GM12878 (cell line): ENCODE measurements around the gene TFDP1. TPM values are rescaled to one million over a fixed set of nuclear protein-coding genes. Genes with fewer than 3 reads are reported as not detected.

Experiments used
- ATAC-seq: fragments of 200-7000 bp; cut with Tn5 transposase; 3 replicates; pipeline ENCODE4 v1.9.1; 2020; ENCODE audit warnings: mild to moderate bottlenecking, moderate library complexity
- BruUV-seq: library from RNA; stranded (reverse); fragments of 400-500 nt; replicated peaks from 2 replicates; lab custom pipeline; 2021; lab: Mats Ljungman, UMichigan
- CTCF ChIA-PET: fragments of 300-600 bp; sonication (Branson Sonifier 250); formaldehyde crosslinking; extraction: SDS; loops from one replicate; lab custom pipeline; 2021; ENCODE audit warnings: inconsistent platforms; lab: Yijun Ruan, JAX
- POLR2A ChIA-PET: fragments of 350-600 bp; formaldehyde crosslinking; extraction: SDS; loops from one replicate; lab custom pipeline; 2021; ENCODE audit warnings: inconsistent platforms; lab: Charles Lee
- RAD21 ChIA-PET: fragments of 300-600 bp; sonication (Branson Sonifier 250); formaldehyde crosslinking; loops from one replicate; lab custom pipeline; 2023; ENCODE audit warnings: antibody characterized with exemption; ENCODE audit not compliant: unreplicated experiment; lab: Charles Lee
- SMC1A ChIA-PET: fragments of 300-600 bp; sonication (Branson Sonifier 250); formaldehyde crosslinking; loops from one replicate; lab custom pipeline; 2023; ENCODE audit not compliant: unreplicated experiment, uncharacterized antibody; lab: Charles Lee
- DNase-seq: peaks from one replicate; pipeline ENCODE4 v3.0.0-alpha.2; 2011; ENCODE audit warnings: low read depth, low spot score
- FAIRE-seq: peaks from 3 replicates; lab custom pipeline; 2011; peaks lifted over from hg19 to GRCh38; lab: Jason Lieb, UNC
- H2AFZ ChIP-seq: 2 replicates; pipeline ENCODE4 v1.6.0; 2011; ENCODE audit warnings: low read depth, low read length, control low read depth; ENCODE audit not compliant: control insufficient read depth
- H3K27ac ChIP-seq: 2 replicates; pipeline ENCODE4 v1.5.1; 2011; ENCODE audit warnings: control low read depth; ENCODE audit not compliant: control insufficient read depth, insufficient read depth
- H3K27me3 ChIP-seq, 2 experiments: replicated peaks in 1 of 2; 2 replicates each; pipeline versions ENCODE4 v1.6.0 to v1.6.1; 2011; ENCODE audit warnings: low read length in 1 of 2; ENCODE audit not compliant: control insufficient read depth in 2 of 2, insufficient read depth in 2 of 2
- H3K36me3 ChIP-seq, 2 experiments: 2 replicates each; pipeline ENCODE4 v1.5.1; 2011; ENCODE audit warnings: low read length in 1 of 2; ENCODE audit not compliant: control insufficient read depth in 2 of 2, insufficient read depth in 2 of 2
- H3K4me1 ChIP-seq: 2 replicates; pipeline ENCODE4 v1.6.1; 2011; ENCODE audit warnings: mild to moderate bottlenecking, low read length, moderate library complexity, mixed read lengths; ENCODE audit not compliant: control insufficient read depth, insufficient read depth
- H3K4me2 ChIP-seq: 2 replicates; pipeline ENCODE4 v1.6.0; 2011; ENCODE audit warnings: control low read depth; ENCODE audit not compliant: control insufficient read depth, insufficient read depth
- H3K4me3 ChIP-seq: fragments of 200-600 bp; sonication (generic); 2 replicates; pipeline ENCODE4 v1.5.1; 2016
- H3K79me2 ChIP-seq: 2 replicates; pipeline ENCODE4 v1.6.0; 2011; ENCODE audit warnings: low read length; ENCODE audit not compliant: control insufficient read depth, insufficient read depth
- H3K9ac ChIP-seq: 2 replicates; pipeline ENCODE4 v1.8.0; 2011; ENCODE audit warnings: low read length, control low read depth, mixed read lengths; ENCODE audit not compliant: control insufficient read depth, insufficient read depth
- H3K9me3 ChIP-seq: replicated peaks from 3 replicates; pipeline ENCODE4 v1.5.1; 2011; ENCODE audit warnings: mild to moderate bottlenecking, low read length; ENCODE audit not compliant: control insufficient read depth, insufficient read depth
- H4K20me1 ChIP-seq: 2 replicates; pipeline ENCODE4 v1.6.0; 2011; ENCODE audit not compliant: control insufficient read depth, insufficient read depth
- EGR1 ChIP-seq, 2 experiments: IDR thresholded peaks; 1 replicate in 1 of 2; 2 replicates in 1 of 2; pipeline ENCODE4 v1.6.1; 2011 to 2012; ENCODE audit warnings: low read depth in 2 of 2, low read length in 2 of 2, borderline replicate concordance in 1 of 2, mild to moderate bottlenecking in 1 of 2, moderate library complexity in 1 of 2
- MYB ChIP-seq: fragments of 150-350 bp; IDR thresholded peaks from 2 replicates; pipeline ENCODE4 v1.6.1; 2014; ENCODE audit warnings: mild to moderate bottlenecking, low read depth, low read length, borderline replicate concordance
- NFYB ChIP-seq: IDR thresholded peaks from 2 replicates; pipeline ENCODE4 v1.6.1; 2011; ENCODE audit warnings: low read depth, mild to moderate bottlenecking, low read length, improper control_type of control experiment, moderate library complexity; ENCODE audit not compliant: insufficient read depth
- RFX5 ChIP-seq: IDR thresholded peaks from 2 replicates; pipeline ENCODE4 v1.6.1; 2011; ENCODE audit warnings: low read depth, low read length, improper control_type of control experiment
- RUNX3 ChIP-seq: IDR thresholded peaks from 2 replicates; pipeline ENCODE4 v1.6.1; 2012; ENCODE audit warnings: low read length, inconsistent platforms
- ZNF24 ChIP-seq: fragments of 450-650 bp; IDR thresholded peaks from 2 replicates; pipeline ENCODE4 v1.6.1; 2017; ENCODE audit warnings: antibody characterized with exemption, mild to moderate bottlenecking
- WGBS: methylation state at CpG from one replicate; pipeline ENCODE4 v1.1.6; 2016; ENCODE audit warnings: low lambda C conversion rate; ENCODE audit not compliant: insufficient replicate concordance, insufficient coverage; ENCODE audit errors: missing lambda C conversion rate; 5-methylcytosine and 5-hydroxymethylcytosine counted together
- in situ Hi-C: fragments of 300-500 bp; cut with MboI; formaldehyde crosslinking; loops from 9 replicates; pipeline ENCODE4 v1.14.3; 2018; ENCODE audit warnings: mixed read lengths
- intact Hi-C: fragments of 100-400 bp; cut with micrococcal nuclease; formaldehyde crosslinking; loops from one replicate; pipeline ENCODE4 v1.14.2; 2022; ENCODE audit not compliant: unreplicated experiment
- polyA plus RNA-seq, 11 experiments: library from polyadenylated mRNA; depleted of rRNA in 4 of 11; unstranded in 6 of 11; stranded (reverse) in 5 of 11; fragments of >200 nt; fragmentation: Nextera tagmentation in 4 of 11; fragmentation: Illumina TruSeq in 1 of 11; extraction: Ambion mirVana in 4 of 11; extraction: Trizol in 1 of 11; gene quantifications; 1 replicate in 1 of 11; 2 replicates in 10 of 11; pipeline versions ENCODE4 v1.2.1 to v1.2.3, GENCODE V29; 2011 to 2016; ENCODE audit warnings: inconsistent platforms in 2 of 11, missing spikeins in 2 of 11, low read depth in 1 of 11
- total RNA-seq, 4 experiments: library from RNA; depleted of rRNA in 3 of 4; stranded (reverse); fragments of >200 nt in 3 of 4; fragmentation: Illumina TruSeq in 1 of 4; extraction: Trizol in 1 of 4; gene quantifications; 2 replicates each; pipeline versions ENCODE4 v1.2.1 to v1.2.3, GENCODE V29; 2013 to 2021

TFDP1 gene
- total and polyA plus RNA-seq, 10 of the 15 experiments (the other 5 are each of a cell fraction or from before 2014, with no cell fraction given): 37.7 to 254 (median 119) TPM

DNA sequence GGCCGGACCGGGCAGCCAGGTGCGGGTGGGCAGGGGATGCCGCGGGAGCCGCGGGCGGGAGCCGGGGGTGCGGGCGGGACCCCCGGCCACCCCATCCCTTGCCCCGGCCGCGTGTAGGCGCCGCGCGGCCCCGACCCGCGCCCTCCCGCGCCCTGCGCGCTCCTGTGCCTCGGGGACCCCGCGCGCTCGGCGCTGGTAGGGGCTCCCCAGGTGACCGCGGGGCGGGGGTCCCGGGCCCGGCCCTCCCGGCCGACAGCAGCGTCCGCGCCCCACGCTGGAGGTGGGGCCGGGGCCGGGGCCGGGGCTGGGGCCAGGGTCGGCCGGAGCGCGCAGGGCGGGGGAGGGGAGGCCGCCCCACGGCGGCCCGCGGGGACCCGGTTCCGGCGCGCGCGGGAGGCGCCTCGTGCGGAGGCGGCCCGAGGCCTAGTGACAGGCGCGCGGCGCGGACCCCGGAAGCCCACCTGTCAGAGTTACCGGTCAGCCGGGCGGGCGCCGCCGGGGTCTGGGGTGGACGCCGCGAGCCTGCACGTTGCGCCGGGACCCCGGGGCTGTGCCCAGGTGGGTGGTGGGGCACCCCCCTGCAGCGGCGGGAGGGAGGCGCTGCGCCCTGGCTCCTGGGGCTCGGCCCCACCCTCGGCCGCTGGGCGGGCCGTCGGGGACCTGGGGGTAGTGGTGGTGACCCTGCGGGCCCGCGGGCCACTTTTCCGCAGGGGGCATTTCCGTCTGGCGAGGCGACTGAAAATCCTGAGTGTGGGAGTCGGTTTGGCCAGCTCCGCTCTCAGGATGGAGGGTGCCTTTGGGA is 518 bp downstream of the TFDP1 start (continued):
- TF ChIP-seq EGR1 (IDR thresholded peaks at IDR 0.05; ENCODE audit: borderline replicate concordance in 1 of 2, low read depth in 2 of 2, low read length in 2 of 2): 0 out of 3 replicates have a peak, but pooled peaks of 1 of the 2 experiments have one; percentile 25
- no peak for TF ChIP-seq RFX5
- no peak for TF ChIP-seq NFYB
- no peak for TF ChIP-seq MYB

DNA sequence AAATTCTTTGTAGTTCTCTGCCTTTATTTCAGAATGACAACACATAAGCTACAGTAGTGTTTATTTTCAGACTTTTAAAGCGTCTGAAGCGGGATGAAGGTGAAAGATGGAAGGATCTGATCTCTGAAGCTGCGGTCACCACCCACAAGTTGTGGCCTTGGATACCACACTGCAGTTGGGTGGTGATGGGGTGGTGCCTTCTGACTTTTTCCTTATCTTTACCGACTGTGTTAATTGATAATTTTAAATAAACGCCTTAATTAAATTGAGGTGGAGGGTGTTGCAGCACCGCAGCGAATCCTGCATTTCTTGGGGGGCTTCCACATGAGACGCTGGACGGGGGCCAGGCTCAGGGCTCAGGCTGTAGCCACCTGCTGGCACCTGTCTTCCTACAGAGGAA is 1.3 kb downstream of the TFDP1 start:
- ChIA-PET POLR2A (no interaction called here), RAD21 (no interaction called here), SMC1A (no interaction called here), CTCF (no interaction called here)
- no peak overlapping the region for H2AFZ ChIP-seq
- 27% methylated on average over 9 of the region's 9 CpGs for WGBS
- H3K4me2 ChIP-seq: peak overlapping the region; percentile 85
- peaks cover 9% of the 10 kb centered on the region for H3K4me1 ChIP-seq
- H3K9me3 ChIP-seq: no peaks in the 10 kb centered on the region
- peaks cover 44% of the 10 kb centered on the region for H3K79me2 ChIP-seq
- TF ChIP-seq RUNX3 (peak; percentile 52), ZNF24 (no peak)
- peak overlapping the region; percentile 85 for H3K4me3 ChIP-seq
- intact Hi-C loops: loop anchor here (5.0 to 10.0 kb wide), 2 partner anchors 94 to 291 kb away; partner anchors contain the start of genes DCUN1D2 and LAMP1
- in situ Hi-C loops: no loop called here
- FAIRE-seq: no peak
- peaks cover 1 to 7% of the 10 kb centered on the region in 2 experiments; a peak in 3 of 4 replicates for H3K36me3 ChIP-seq
- BruUV-seq: TSS peak; percentile 83
- DNase-seq: no peak
- H3K27ac ChIP-seq: peak overlapping the region; percentile 71
- H4K20me1 ChIP-seq: 0 out of 2 replicates have a peak, but pooled peaks cover 4% of the 10 kb centered on the region
- peak; percentile 8; the same call in 1 of the 3 replicates for ATAC-seq
- no peaks in the 10 kb centered on the region for H3K27me3 ChIP-seq
- H3K9ac ChIP-seq: peak overlapping the region; percentile 78
